ENCODE measurements around the gene C5orf63.

- TF ChIP-seq POLR2A (IDR thresholded peaks at IDR 0.05; ENCODE audit: low read depth): no peak
- no peak for TF ChIP-seq CTCF (IDR thresholded peaks at IDR 0.05)
- no peak for TF ChIP-seq POLR2AphosphoS5 (IDR thresholded peaks at IDR 0.05)
Observed at GRCh38 chr5:127014573-127014972, 58.7 kb downstream of the C5orf63 start.
